H1 (cell line): ENCODE data around the gene CGRRF1. TPM values are rescaled to one million over a fixed set of nuclear protein-coding genes. Genes with fewer than 3 reads are reported as not detected.

ENCODE experiments used
- CTCF ChIA-PET: fragments of 300-600 bp; sonication (Branson Sonifier 250); formaldehyde crosslinking; loops from one replicate; lab custom pipeline; 2021; ENCODE audit not compliant: partially characterized antibody; lab: Charles Lee
- POLR2A ChIA-PET: fragments of 300-600 bp; sonication (Branson Sonifier 250); formaldehyde crosslinking; loops from one replicate; lab custom pipeline; 2021; ENCODE audit warnings: inconsistent platforms; ENCODE audit not compliant: partially characterized antibody; lab: Charles Lee
- DNase-seq, 2 experiments: peaks; one replicate each; pipeline versions ENCODE4 v3.0.0 to v3.0.0-alpha.2; 2010 to 2022; ENCODE audit warnings: low spot score in 2 of 2, low read depth in 1 of 2, mixed read lengths in 1 of 2
- FAIRE-seq: peaks from 2 replicates; lab custom pipeline; 2011; peaks lifted over from hg19 to GRCh38; lab: Jason Lieb, UNC
- H2AFZ ChIP-seq: 2 replicates; pipeline ENCODE4 v1.8.1; 2012; ENCODE audit warnings: low read length, inconsistent platforms
- H2AK5ac ChIP-seq: 2 replicates; pipeline ENCODE4 v1.6.1; 2013; ENCODE audit warnings: low read depth, low read length
- H2BK120ac ChIP-seq: replicated peaks from 2 replicates; pipeline ENCODE3; 2013; ENCODE audit warnings: low read depth, low read length, inconsistent platforms
- H2BK12ac ChIP-seq: 2 replicates; pipeline ENCODE4 v1.6.1; 2013; ENCODE audit warnings: low read depth, low read length
- H2BK15ac ChIP-seq: 2 replicates; pipeline ENCODE4 v1.6.1; 2013; ENCODE audit warnings: low read length
- H2BK20ac ChIP-seq: 2 replicates; pipeline ENCODE4 v1.6.1; 2013; ENCODE audit warnings: low read length
- H2BK5ac ChIP-seq: 2 replicates; pipeline ENCODE4 v1.6.1; 2013; ENCODE audit warnings: low read depth, low read length
- H3K14ac ChIP-seq: 2 replicates; pipeline ENCODE4 v1.6.1; 2013; ENCODE audit warnings: inconsistent platforms; ENCODE audit not compliant: insufficient read length
- H3K18ac ChIP-seq: 2 replicates; pipeline ENCODE4 v1.6.1; 2013; ENCODE audit warnings: low read length; ENCODE audit errors: extremely low read depth
- H3K23ac ChIP-seq: 2 replicates; pipeline ENCODE4 v1.6.1; 2013; ENCODE audit warnings: inconsistent platforms; ENCODE audit not compliant: insufficient read length
- H3K23me2 ChIP-seq: 2 replicates; pipeline ENCODE4 v1.6.1; 2013; ENCODE audit warnings: low read depth, low read length
- H3K27ac ChIP-seq: 2 replicates; pipeline ENCODE4 v1.6.1; 2011; ENCODE audit warnings: low read depth, low read length, inconsistent platforms
- H3K27me3 ChIP-seq, 4 experiments: replicated peaks in 1 of 4; 1 replicate in 1 of 4; 2 replicates in 3 of 4; pipeline versions ENCODE4 v1.6.1 to v1.8.1; 2011 to 2013; ENCODE audit warnings: low read length in 3 of 4, mild to moderate bottlenecking in 3 of 4, inconsistent platforms in 2 of 4, mixed read lengths in 2 of 4, moderate library complexity in 1 of 4; ENCODE audit not compliant: control insufficient read depth in 3 of 4, insufficient read depth in 3 of 4; ENCODE audit errors: extremely low read depth in 1 of 4
- H3K36me3 ChIP-seq, 4 experiments: 2 replicates each; pipeline versions ENCODE4 v1.6.1 to v1.8.1; 2011 to 2013; ENCODE audit warnings: mild to moderate bottlenecking in 4 of 4, low read length in 3 of 4, moderate library complexity in 2 of 4, control low read depth in 1 of 4, inconsistent platforms in 1 of 4; ENCODE audit not compliant: insufficient read depth in 4 of 4, control insufficient read depth in 2 of 4
- H3K4ac ChIP-seq: replicated peaks from 2 replicates; pipeline ENCODE3; 2013; ENCODE audit warnings: low read length, low read depth, mixed read lengths, inconsistent platforms; ENCODE audit not compliant: insufficient read length
- H3K4me1 ChIP-seq, 4 experiments: replicated peaks in 1 of 4; 1 replicate in 1 of 4; 2 replicates in 3 of 4; pipeline versions ENCODE4 v1.6.1 to v1.8.1; 2011 to 2013; ENCODE audit warnings: low read length in 3 of 4, inconsistent platforms in 2 of 4, mixed read lengths in 1 of 4; ENCODE audit not compliant: insufficient read depth in 4 of 4, control insufficient read depth in 3 of 4
- H3K4me2 ChIP-seq, 2 experiments: 2 replicates each; pipeline versions ENCODE4 v1.6.1 to v1.8.1; 2011 to 2013; ENCODE audit warnings: low read depth in 2 of 2, low read length in 2 of 2, control low read depth in 1 of 2, inconsistent platforms in 1 of 2, mild to moderate bottlenecking in 1 of 2; ENCODE audit not compliant: insufficient read depth in 1 of 2
- H3K4me3 ChIP-seq, 4 experiments: fragments of 200-600, 300-600 bp in 1 of 4; sonication (generic), shearing (Covaris generic), sonication (Bioruptor Twin) in 1 of 4; 2 replicates each; pipeline versions ENCODE4 v1.5.1 to v1.8.1; 2011 to 2016; ENCODE audit warnings: low read length in 4 of 4, low read depth in 3 of 4, control low read depth in 2 of 4, inconsistent platforms in 2 of 4, mild to moderate bottlenecking in 2 of 4, mixed read lengths in 1 of 4, moderate library complexity in 1 of 4; ENCODE audit not compliant: insufficient read depth in 2 of 4; ENCODE audit errors: extremely low read depth in 1 of 4
- H3K56ac ChIP-seq: replicated peaks from 2 replicates; pipeline ENCODE3; 2013; ENCODE audit warnings: low read depth, mild to moderate bottlenecking, mixed read lengths, low read length, inconsistent platforms; ENCODE audit not compliant: insufficient read length
- H3K79me1 ChIP-seq: 2 replicates; pipeline ENCODE4 v1.6.1; 2013; ENCODE audit warnings: low read depth, low read length, control low read depth
- H3K79me2 ChIP-seq, 2 experiments: 2 replicates each; pipeline versions ENCODE4 v1.6.1 to v1.8.1; 2012 to 2013; ENCODE audit warnings: low read length in 2 of 2, mild to moderate bottlenecking in 2 of 2, inconsistent platforms in 1 of 2; ENCODE audit not compliant: insufficient read depth in 2 of 2, control insufficient read depth in 1 of 2
- H3K9ac ChIP-seq, 4 experiments: replicated peaks in 1 of 4; 1 replicate in 1 of 4; 2 replicates in 3 of 4; pipeline versions ENCODE4 v1.6.1 to v1.8.1; 2011 to 2013; ENCODE audit warnings: low read depth in 3 of 4, low read length in 3 of 4, control low read depth in 2 of 4, mild to moderate bottlenecking in 2 of 4, moderate library complexity in 2 of 4, inconsistent platforms in 1 of 4; ENCODE audit errors: extremely low read depth in 1 of 4
- H3K9me3 ChIP-seq, 2 experiments: 2 replicates each; pipeline versions ENCODE4 v1.6.1 to v1.8.1; 2012 to 2013; ENCODE audit warnings: mild to moderate bottlenecking in 2 of 2, moderate library complexity in 2 of 2, control low read depth in 1 of 2, inconsistent platforms in 1 of 2, low read depth in 1 of 2, low read length in 1 of 2, mixed read lengths in 1 of 2; ENCODE audit not compliant: insufficient read depth in 2 of 2
- H4K20me1 ChIP-seq, 2 experiments: replicated peaks in 1 of 2; 2 replicates each; pipeline versions ENCODE3 to v1.8.1; 2011 to 2013; ENCODE audit warnings: inconsistent platforms in 2 of 2, low read length in 2 of 2, mild to moderate bottlenecking in 1 of 2; ENCODE audit not compliant: insufficient read depth in 2 of 2, control insufficient read depth in 1 of 2
- H4K5ac ChIP-seq: 2 replicates; pipeline ENCODE4 v1.6.1; 2013; ENCODE audit warnings: low read length, low read depth, mixed read lengths, inconsistent platforms; ENCODE audit not compliant: insufficient read length
- H4K8ac ChIP-seq: 2 replicates; pipeline ENCODE4 v1.8.0; 2013; ENCODE audit warnings: mild to moderate bottlenecking, moderate library complexity, low read length, inconsistent platforms; ENCODE audit not compliant: insufficient read depth; ENCODE audit errors: extremely low read depth
- H4K91ac ChIP-seq: replicated peaks from 2 replicates; pipeline ENCODE3; 2013; ENCODE audit warnings: low read length, mixed read lengths, inconsistent platforms; ENCODE audit not compliant: insufficient read length
- BACH1 ChIP-seq: IDR thresholded peaks from 2 replicates; pipeline ENCODE4 v1.6.1; 2012; ENCODE audit warnings: low read length, improper control_type of control experiment
- CTBP2 ChIP-seq: IDR thresholded peaks from 2 replicates; pipeline ENCODE4 v1.7.0; 2011; ENCODE audit warnings: borderline replicate concordance, mild to moderate bottlenecking, moderate library complexity, mixed read lengths, low read length; ENCODE audit not compliant: insufficient read depth, insufficient read length
- EGR1 ChIP-seq: IDR thresholded peaks from 2 replicates; pipeline ENCODE4 v1.6.1; 2011; ENCODE audit warnings: low read depth, low read length, borderline replicate concordance
- KDM1A ChIP-seq: fragments of 200-600, 300-600 bp; sonication (generic); IDR thresholded peaks from 2 replicates; pipeline ENCODE4 v1.7.1; 2016; ENCODE audit warnings: mild to moderate bottlenecking, low read length, borderline replicate concordance
- NRF1 ChIP-seq: IDR thresholded peaks from 2 replicates; pipeline ENCODE4 v1.6.1; 2011; ENCODE audit warnings: mild to moderate bottlenecking, low read depth, low read length, improper control_type of control experiment
- RAD21 ChIP-seq, 2 experiments: IDR thresholded peaks in 1 of 2; conservative IDR thresholded peaks in 1 of 2; 2 replicates each; pipeline ENCODE4 v1.6.1; 2011; ENCODE audit warnings: low read depth in 2 of 2, low read length in 2 of 2, improper control_type of control experiment in 1 of 2, inconsistent platforms in 1 of 2, mild to moderate bottlenecking in 1 of 2, moderate library complexity in 1 of 2
- RBBP5 ChIP-seq: IDR thresholded peaks from 2 replicates; pipeline ENCODE4 v1.7.1; 2012; ENCODE audit warnings: low read depth, mild to moderate bottlenecking, inconsistent platforms, low read length, moderate library complexity, borderline replicate concordance
- TAF1 ChIP-seq: IDR thresholded peaks from 2 replicates; pipeline ENCODE4 v1.6.1; 2011; ENCODE audit warnings: mild to moderate bottlenecking, low read depth, low read length
- TCF12 ChIP-seq: IDR thresholded peaks from 2 replicates; pipeline ENCODE4 v1.6.1; 2011; ENCODE audit warnings: low read depth, mild to moderate bottlenecking, low read length
- YY1 ChIP-seq: IDR thresholded peaks from 2 replicates; pipeline ENCODE4 v1.6.1; 2011; ENCODE audit warnings: low read depth, mild to moderate bottlenecking, low read length
- WGBS, 2 experiments: shearing (Covaris generic) in 1 of 2; methylation state at CpG; one replicate each; pipeline versions ENCODE4 v1.1.6 to v1.1.7; 2013 to 2015; ENCODE audit warnings: low lambda C conversion rate in 2 of 2, mixed read lengths in 2 of 2, inconsistent platforms in 1 of 2, low coverage in 1 of 2, missing lambda C conversion rate in 1 of 2; ENCODE audit not compliant: insufficient replicate concordance in 2 of 2, insufficient coverage in 1 of 2, insufficient read length in 1 of 2; ENCODE audit errors: extremely low coverage in 1 of 2, missing lambda C conversion rate in 1 of 2; 5-methylcytosine and 5-hydroxymethylcytosine counted together
- polyA plus RNA-seq, 7 experiments: library from polyadenylated mRNA; depleted of rRNA in 3 of 7; stranded (reverse) in 5 of 7; unstranded in 2 of 7; fragments of >200 nt in 5 of 7; fragments of 200-250 nt in 2 of 7; gene quantifications; 1 replicate in 5 of 7; 2 replicates in 1 of 7; 4 replicates in 1 of 7; pipeline versions ENCODE4 v1.2.1 to v1.2.3, GENCODE V29; 2011 to 2013; ENCODE audit warnings: missing spikeins in 2 of 7, mixed read lengths in 2 of 7
- total RNA-seq: library from RNA; stranded (reverse); fragmentation: NEBNext Ultra II Directional; extraction: Animal tissue kit (Norgen Biotek cat#: 25700); gene quantifications from 2 replicates; pipeline ENCODE4 v1.2.1, GENCODE V29; 2021
- TF ChIP-seq, protein P1 (sequence below), 3 experiments: IDR thresholded peaks; 1 replicate in 2 of 3; 2 replicates in 1 of 3; pipeline versions ENCODE4 v1.5.1 to v1.6.1; 2011; ENCODE audit warnings: low read length in 3 of 3, mild to moderate bottlenecking in 3 of 3, inconsistent platforms in 2 of 3, low read depth in 1 of 3, moderate library complexity in 1 of 3; ENCODE audit not compliant: insufficient read depth in 1 of 3; ENCODE audit errors: control extremely low read depth in 1 of 3

CGRRF1 gene
- total and polyA plus RNA-seq, 2 of the 8 experiments (the other 6 are each of a cell fraction or from before 2014, with no cell fraction given) = 7.4 to 20.2 TPM

DNA sequence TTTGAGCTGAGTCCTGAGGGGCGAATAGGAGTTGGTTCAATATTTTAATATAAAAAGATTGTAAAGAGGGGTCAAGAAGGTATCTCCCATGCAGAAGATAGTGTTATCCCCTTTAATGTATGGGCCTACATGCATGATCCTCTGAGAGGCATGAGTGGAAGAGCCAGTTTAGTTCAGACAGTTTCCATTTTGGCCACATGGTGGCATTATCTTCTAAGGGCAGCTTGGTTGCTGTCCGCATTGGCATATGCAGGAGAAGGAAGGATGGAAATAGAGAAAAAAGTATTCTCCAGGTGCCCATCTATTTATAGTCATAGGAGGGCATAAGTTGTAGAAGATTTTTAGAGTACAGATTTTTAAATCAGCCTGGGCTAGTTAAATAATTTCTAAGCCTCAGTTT lies 62.6 kb downstream of the CGRRF1 start:
- DNase-seq (no peak), FAIRE-seq (peak; percentile 85)
- Histone ChIP-seq H3K4me1 (peaks cover 2 to 8% (median 5%) of the 10 kb centered on the region in 4 experiments; a peak in 6 of 7 replicates), H3K36me3 (no peaks in the 10 kb centered on the region), H3K27ac (no peak overlapping the region), H3K79me2 (peaks cover 0 to 27% of the 10 kb centered on the region in 2 experiments; a peak in 3 of 4 replicates), H4K5ac (no peak overlapping the region), H2BK20ac (no peak overlapping the region), H3K23ac (no peak overlapping the region), H2BK120ac (no peak overlapping the region), H3K18ac (no peak overlapping the region), H2BK12ac (no peak overlapping the region), H2AK5ac (no peak overlapping the region), H2BK15ac (no peak overlapping the region), H3K9ac (no peak overlapping the region), H4K20me1 (peaks cover 0 to 3% of the 10 kb centered on the region in 2 experiments), H3K9me3 (no peaks in the 10 kb centered on the region), H3K56ac (no peak overlapping the region), H3K4me3 (no peak overlapping the region), H3K23me2 (peaks cover 5% of the 10 kb centered on the region), H3K4me2 (no peak overlapping the region), H3K14ac (no peak overlapping the region), H3K27me3 (peaks cover 0 to 12% (median 5%) of the 10 kb centered on the region in 4 experiments; a peak in 4 of 7 replicates), H3K79me1 (no peaks in the 10 kb centered on the region; the same call in none of the 2 replicates), H3K4ac (no peak overlapping the region), H4K8ac (no peak overlapping the region), H2BK5ac (no peak overlapping the region), H4K91ac (no peak overlapping the region), H2AFZ (no peak overlapping the region)
- CTCF ChIA-PET = interaction anchor here (0.5 to 10.0 kb wide), 27 partner anchors 8 to 1752 kb away, joined by 3 to 108 read pairs (median 4); no protein-coding TSS in a partner anchor
- 45% methylated on average over 2 of the region's 2 CpGs; no CpG with 5 or more reads in 1 of the 2 experiments for WGBS, 2 experiments
- POLR2A ChIA-PET = interaction anchor here (0.6 to 1.7 kb wide), 2 partner anchors 57 to 119 kb away, joined by 3 read pairs; no protein-coding TSS in a partner anchor
- TF ChIP-seq, protein P1, sequence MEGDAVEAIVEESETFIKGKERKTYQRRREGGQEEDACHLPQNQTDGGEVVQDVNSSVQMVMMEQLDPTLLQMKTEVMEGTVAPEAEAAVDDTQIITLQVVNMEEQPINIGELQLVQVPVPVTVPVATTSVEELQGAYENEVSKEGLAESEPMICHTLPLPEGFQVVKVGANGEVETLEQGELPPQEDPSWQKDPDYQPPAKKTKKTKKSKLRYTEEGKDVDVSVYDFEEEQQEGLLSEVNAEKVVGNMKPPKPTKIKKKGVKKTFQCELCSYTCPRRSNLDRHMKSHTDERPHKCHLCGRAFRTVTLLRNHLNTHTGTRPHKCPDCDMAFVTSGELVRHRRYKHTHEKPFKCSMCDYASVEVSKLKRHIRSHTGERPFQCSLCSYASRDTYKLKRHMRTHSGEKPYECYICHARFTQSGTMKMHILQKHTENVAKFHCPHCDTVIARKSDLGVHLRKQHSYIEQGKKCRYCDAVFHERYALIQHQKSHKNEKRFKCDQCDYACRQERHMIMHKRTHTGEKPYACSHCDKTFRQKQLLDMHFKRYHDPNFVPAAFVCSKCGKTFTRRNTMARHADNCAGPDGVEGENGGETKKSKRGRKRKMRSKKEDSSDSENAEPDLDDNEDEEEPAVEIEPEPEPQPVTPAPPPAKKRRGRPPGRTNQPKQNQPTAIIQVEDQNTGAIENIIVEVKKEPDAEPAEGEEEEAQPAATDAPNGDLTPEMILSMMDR (IDR thresholded peaks at IDR 0.05; ENCODE audit: control extremely low read depth in 1 of 3, insufficient read depth in 1 of 3, low read depth in 1 of 3, low read length in 3 of 3) = peak; percentile 20 to 94 (median 82)
- TF ChIP-seq YY1 (0 out of 2 replicates have a peak, but pooled peaks have one; percentile 22), TAF1 (no peak), BACH1 (no peak), CTBP2 (no peak), EGR1 (no peak), NRF1 (no peak), RAD21 (IDR thresholded peaks at IDR 0.05 in 1 of 2, conservative IDR thresholded peaks at IDR 0.05 in 1 of 2; ENCODE audit: low read depth in 2 of 2, low read length in 2 of 2) (peak; percentile 97 to 98), KDM1A (no peak), TCF12 (no peak), RBBP5 (no peak)
